GM12878 (cell line): ENCODE data around the gene FBN2.

ENCODE experiments used
- CREM ChIP-seq: IDR thresholded peaks from 2 replicates; pipeline ENCODE4 v1.6.1; 2014; ENCODE audit warnings: antibody characterized with exemption, low read depth
- HDGF ChIP-seq: fragments of 450-650 bp; IDR thresholded peaks from 2 replicates; pipeline ENCODE4 v1.6.1; 2016; ENCODE audit warnings: antibody characterized with exemption
- NFYB ChIP-seq: IDR thresholded peaks from 2 replicates; pipeline ENCODE4 v1.6.1; 2011; ENCODE audit warnings: low read depth, mild to moderate bottlenecking, low read length, improper control_type of control experiment, moderate library complexity; ENCODE audit not compliant: insufficient read depth
- SMC3 ChIP-seq: IDR thresholded peaks from 2 replicates; pipeline ENCODE4 v1.6.1; 2011; ENCODE audit warnings: low read length, improper control_type of control experiment, borderline replicate concordance
- TF ChIP-seq, protein P1 (sequence below): fragments of 150-350 bp; IDR thresholded peaks from 2 replicates; pipeline ENCODE4 v1.6.1; 2016; ENCODE audit warnings: low read depth, low read length
- TF ChIP-seq, protein P2 (sequence below): IDR thresholded peaks from 2 replicates; pipeline ENCODE4 v1.6.1; 2012; ENCODE audit warnings: low read length, inconsistent platforms
- TF ChIP-seq, protein P3 (sequence below): IDR thresholded peaks from 2 replicates; pipeline ENCODE4 v1.6.1; 2011; ENCODE audit warnings: low read depth, mild to moderate bottlenecking, low read length, moderate library complexity, borderline replicate concordance; ENCODE audit errors: extremely low read depth
- TF ChIP-seq, protein P4 (sequence below), 3 experiments: IDR thresholded peaks in 2 of 3; conservative IDR thresholded peaks in 1 of 3; 2 replicates each; pipeline ENCODE4 v1.5.1; 2011; ENCODE audit warnings: low read depth in 3 of 3, low read length in 3 of 3, mild to moderate bottlenecking in 3 of 3, control low read depth in 2 of 3, moderate library complexity in 2 of 3, inconsistent platforms in 1 of 3, mixed read lengths in 1 of 3; ENCODE audit not compliant: control insufficient read depth in 2 of 3, insufficient read depth in 1 of 3; ENCODE audit errors: extremely low read depth in 1 of 3
- TF ChIP-seq, protein P5 (sequence below): IDR thresholded peaks from 2 replicates; pipeline ENCODE4 v1.6.1; 2011; ENCODE audit warnings: borderline replicate concordance, low read depth, mild to moderate bottlenecking, moderate library complexity, low read length; ENCODE audit not compliant: insufficient read depth, poor library complexity, severe bottlenecking
- TF ChIP-seq, protein P6 (sequence below): IDR thresholded peaks from 2 replicates; pipeline ENCODE4 v1.6.1; 2011; ENCODE audit warnings: low read depth, low read length, improper control_type of control experiment, borderline replicate concordance

DNA sequence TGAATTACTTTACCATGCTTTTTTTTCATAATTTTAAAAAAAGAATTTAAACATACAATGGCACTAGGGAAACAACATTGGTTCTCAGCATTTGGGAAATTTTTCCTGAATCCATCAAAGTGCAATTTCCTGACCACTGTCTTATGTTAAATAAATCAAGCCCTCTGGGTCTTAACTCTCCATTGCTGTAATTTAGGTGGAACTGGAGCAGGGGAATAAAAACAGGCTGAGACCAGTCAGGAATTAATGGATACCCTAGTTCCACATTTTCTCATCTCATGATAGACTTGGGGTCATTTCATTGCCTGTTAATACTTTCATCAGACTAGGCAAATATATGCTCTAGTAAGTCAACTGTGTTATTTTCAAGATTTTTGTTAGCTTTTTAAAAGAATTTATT lies 103.1 kb downstream of the FBN2 start:
- TF ChIP-seq CREM: no peak
- TF ChIP-seq, protein P1, sequence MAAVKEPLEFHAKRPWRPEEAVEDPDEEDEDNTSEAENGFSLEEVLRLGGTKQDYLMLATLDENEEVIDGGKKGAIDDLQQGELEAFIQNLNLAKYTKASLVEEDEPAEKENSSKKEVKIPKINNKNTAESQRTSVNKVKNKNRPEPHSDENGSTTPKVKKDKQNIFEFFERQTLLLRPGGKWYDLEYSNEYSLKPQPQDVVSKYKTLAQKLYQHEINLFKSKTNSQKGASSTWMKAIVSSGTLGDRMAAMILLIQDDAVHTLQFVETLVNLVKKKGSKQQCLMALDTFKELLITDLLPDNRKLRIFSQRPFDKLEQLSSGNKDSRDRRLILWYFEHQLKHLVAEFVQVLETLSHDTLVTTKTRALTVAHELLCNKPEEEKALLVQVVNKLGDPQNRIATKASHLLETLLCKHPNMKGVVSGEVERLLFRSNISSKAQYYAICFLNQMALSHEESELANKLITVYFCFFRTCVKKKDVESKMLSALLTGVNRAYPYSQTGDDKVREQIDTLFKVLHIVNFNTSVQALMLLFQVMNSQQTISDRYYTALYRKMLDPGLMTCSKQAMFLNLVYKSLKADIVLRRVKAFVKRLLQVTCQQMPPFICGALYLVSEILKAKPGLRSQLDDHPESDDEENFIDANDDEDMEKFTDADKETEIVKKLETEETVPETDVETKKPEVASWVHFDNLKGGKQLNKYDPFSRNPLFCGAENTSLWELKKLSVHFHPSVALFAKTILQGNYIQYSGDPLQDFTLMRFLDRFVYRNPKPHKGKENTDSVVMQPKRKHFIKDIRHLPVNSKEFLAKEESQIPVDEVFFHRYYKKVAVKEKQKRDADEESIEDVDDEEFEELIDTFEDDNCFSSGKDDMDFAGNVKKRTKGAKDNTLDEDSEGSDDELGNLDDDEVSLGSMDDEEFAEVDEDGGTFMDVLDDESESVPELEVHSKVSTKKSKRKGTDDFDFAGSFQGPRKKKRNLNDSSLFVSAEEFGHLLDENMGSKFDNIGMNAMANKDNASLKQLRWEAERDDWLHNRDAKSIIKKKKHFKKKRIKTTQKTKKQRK: no peak
- TF ChIP-seq, protein P2, sequence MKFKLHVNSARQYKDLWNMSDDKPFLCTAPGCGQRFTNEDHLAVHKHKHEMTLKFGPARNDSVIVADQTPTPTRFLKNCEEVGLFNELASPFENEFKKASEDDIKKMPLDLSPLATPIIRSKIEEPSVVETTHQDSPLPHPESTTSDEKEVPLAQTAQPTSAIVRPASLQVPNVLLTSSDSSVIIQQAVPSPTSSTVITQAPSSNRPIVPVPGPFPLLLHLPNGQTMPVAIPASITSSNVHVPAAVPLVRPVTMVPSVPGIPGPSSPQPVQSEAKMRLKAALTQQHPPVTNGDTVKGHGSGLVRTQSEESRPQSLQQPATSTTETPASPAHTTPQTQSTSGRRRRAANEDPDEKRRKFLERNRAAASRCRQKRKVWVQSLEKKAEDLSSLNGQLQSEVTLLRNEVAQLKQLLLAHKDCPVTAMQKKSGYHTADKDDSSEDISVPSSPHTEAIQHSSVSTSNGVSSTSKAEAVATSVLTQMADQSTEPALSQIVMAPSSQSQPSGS: no peak
- TF ChIP-seq, protein P3, sequence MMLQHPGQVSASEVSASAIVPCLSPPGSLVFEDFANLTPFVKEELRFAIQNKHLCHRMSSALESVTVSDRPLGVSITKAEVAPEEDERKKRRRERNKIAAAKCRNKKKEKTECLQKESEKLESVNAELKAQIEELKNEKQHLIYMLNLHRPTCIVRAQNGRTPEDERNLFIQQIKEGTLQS: no peak
- TF ChIP-seq HDGF: no peak
- no peak for TF ChIP-seq SMC3
- TF ChIP-seq, protein P4, sequence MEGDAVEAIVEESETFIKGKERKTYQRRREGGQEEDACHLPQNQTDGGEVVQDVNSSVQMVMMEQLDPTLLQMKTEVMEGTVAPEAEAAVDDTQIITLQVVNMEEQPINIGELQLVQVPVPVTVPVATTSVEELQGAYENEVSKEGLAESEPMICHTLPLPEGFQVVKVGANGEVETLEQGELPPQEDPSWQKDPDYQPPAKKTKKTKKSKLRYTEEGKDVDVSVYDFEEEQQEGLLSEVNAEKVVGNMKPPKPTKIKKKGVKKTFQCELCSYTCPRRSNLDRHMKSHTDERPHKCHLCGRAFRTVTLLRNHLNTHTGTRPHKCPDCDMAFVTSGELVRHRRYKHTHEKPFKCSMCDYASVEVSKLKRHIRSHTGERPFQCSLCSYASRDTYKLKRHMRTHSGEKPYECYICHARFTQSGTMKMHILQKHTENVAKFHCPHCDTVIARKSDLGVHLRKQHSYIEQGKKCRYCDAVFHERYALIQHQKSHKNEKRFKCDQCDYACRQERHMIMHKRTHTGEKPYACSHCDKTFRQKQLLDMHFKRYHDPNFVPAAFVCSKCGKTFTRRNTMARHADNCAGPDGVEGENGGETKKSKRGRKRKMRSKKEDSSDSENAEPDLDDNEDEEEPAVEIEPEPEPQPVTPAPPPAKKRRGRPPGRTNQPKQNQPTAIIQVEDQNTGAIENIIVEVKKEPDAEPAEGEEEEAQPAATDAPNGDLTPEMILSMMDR (IDR thresholded peaks at IDR 0.05 in 2 of 3, conservative IDR thresholded peaks at IDR 0.05 in 1 of 3; ENCODE audit: control insufficient read depth in 2 of 3, extremely low read depth in 1 of 3, insufficient read depth in 1 of 3, low read depth in 3 of 3, low read length in 3 of 3): no peak
- TF ChIP-seq, protein P5, sequence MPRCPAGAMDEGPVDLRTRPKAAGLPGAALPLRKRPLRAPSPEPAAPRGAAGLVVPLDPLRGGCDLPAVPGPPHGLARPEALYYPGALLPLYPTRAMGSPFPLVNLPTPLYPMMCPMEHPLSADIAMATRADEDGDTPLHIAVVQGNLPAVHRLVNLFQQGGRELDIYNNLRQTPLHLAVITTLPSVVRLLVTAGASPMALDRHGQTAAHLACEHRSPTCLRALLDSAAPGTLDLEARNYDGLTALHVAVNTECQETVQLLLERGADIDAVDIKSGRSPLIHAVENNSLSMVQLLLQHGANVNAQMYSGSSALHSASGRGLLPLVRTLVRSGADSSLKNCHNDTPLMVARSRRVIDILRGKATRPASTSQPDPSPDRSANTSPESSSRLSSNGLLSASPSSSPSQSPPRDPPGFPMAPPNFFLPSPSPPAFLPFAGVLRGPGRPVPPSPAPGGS: no peak
- TF ChIP-seq, protein P6, sequence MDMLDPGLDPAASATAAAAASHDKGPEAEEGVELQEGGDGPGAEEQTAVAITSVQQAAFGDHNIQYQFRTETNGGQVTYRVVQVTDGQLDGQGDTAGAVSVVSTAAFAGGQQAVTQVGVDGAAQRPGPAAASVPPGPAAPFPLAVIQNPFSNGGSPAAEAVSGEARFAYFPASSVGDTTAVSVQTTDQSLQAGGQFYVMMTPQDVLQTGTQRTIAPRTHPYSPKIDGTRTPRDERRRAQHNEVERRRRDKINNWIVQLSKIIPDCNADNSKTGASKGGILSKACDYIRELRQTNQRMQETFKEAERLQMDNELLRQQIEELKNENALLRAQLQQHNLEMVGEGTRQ: no peak
- no peak for TF ChIP-seq NFYB
